ENCODE data around the gene VPS8.

VPS8 gene

GRCh38 chr3:184791171-184791570 lies 20.8 kb upstream of the VPS8 start:
- DNase-seq (ENCODE audit: low spot score in 2 of 2) (no peak), ATAC-seq (ENCODE audit: low read depth) (no peak)
- H3K36me3 Mint-ChIP-seq = no peaks in the 10 kb centered on the region
- no peaks in the 10 kb centered on the region for H3K4me1 Mint-ChIP-seq
- no peak overlapping the region for H3K27ac Mint-ChIP-seq
- H3K27me3 Mint-ChIP-seq = peaks cover 7% of the 10 kb centered on the region
- H3K9me3 Mint-ChIP-seq = no peaks in the 10 kb centered on the region
- H3K4me3 Mint-ChIP-seq = no peak overlapping the region

- no peak for ATAC-seq (ENCODE audit: low read depth)
- Mint-ChIP-seq H3K9me3 (no peaks in the 10 kb centered on the region), H3K4me3 (no peak overlapping the region), H3K36me3 (peaks cover 2% of the 10 kb centered on the region), H3K27me3 (peaks cover 22% of the 10 kb centered on the region), H3K4me1 (no peaks in the 10 kb centered on the region), H3K27ac (no peak overlapping the region)
- DNase-seq (ENCODE audit: low spot score in 2 of 2) = no peak
Measured at GRCh38 chr3:184795522-184796190, 16.3 kb upstream of the VPS8 start.

GRCh38 chr3:184796551-184796950 lies 15.4 kb upstream of the VPS8 start:
- DNase-seq (ENCODE audit: low spot score in 2 of 2) = no peak
- Mint-ChIP-seq H3K4me1 (no peaks in the 10 kb centered on the region), H3K27me3 (peaks cover 28% of the 10 kb centered on the region), H3K9me3 (no peaks in the 10 kb centered on the region), H3K27ac (no peak overlapping the region), H3K4me3 (no peak overlapping the region), H3K36me3 (peaks cover 2% of the 10 kb centered on the region)
- no peak for ATAC-seq (ENCODE audit: low read depth)

- H3K4me1 Mint-ChIP-seq = no peaks in the 10 kb centered on the region
- no peak overlapping the region for H3K27ac Mint-ChIP-seq
- H3K4me3 Mint-ChIP-seq = no peak overlapping the region
- ATAC-seq (ENCODE audit: low read depth) (no peak), DNase-seq (ENCODE audit: low spot score in 2 of 2) (no peak)
- peaks cover 28% of the 10 kb centered on the region for H3K27me3 Mint-ChIP-seq
- no peaks in the 10 kb centered on the region for H3K9me3 Mint-ChIP-seq
- peaks cover 2% of the 10 kb centered on the region for H3K36me3 Mint-ChIP-seq
Measured at GRCh38 chr3:184796954-184797353, 15.0 kb upstream of the VPS8 start.

- H3K27me3 Mint-ChIP-seq = peaks cover 26% of the 10 kb centered on the region
Measured at GRCh38 chr3:184798120-184798519, 13.8 kb upstream of the VPS8 start.

GRCh38 chr3:184800349-184800930 lies 11.5 kb upstream of the VPS8 start:
- no peak overlapping the region for H3K27ac Mint-ChIP-seq
- H3K4me3 Mint-ChIP-seq = no peak overlapping the region
- H3K9me3 Mint-ChIP-seq = no peaks in the 10 kb centered on the region

More at GRCh38 chr3:184798120-184798519, 13.8 kb upstream of the VPS8 start:
- H3K4me1 Mint-ChIP-seq = no peaks in the 10 kb centered on the region
- H3K36me3 Mint-ChIP-seq = peaks cover 2% of the 10 kb centered on the region
- no peaks in the 10 kb centered on the region for H3K9me3 Mint-ChIP-seq
- no peak for ATAC-seq (ENCODE audit: low read depth)
- no peak overlapping the region for H3K4me3 Mint-ChIP-seq
- no peak for DNase-seq (ENCODE audit: low spot score in 2 of 2)
- H3K27ac Mint-ChIP-seq = no peak overlapping the region

GRCh38 chr3:184801241-184801785 lies 10.7 kb upstream of the VPS8 start:
- H3K36me3 Mint-ChIP-seq = peaks cover 2% of the 10 kb centered on the region
- peaks cover 5% of the 10 kb centered on the region for H3K4me1 Mint-ChIP-seq
- H3K27ac Mint-ChIP-seq = no peak overlapping the region
- H3K9me3 Mint-ChIP-seq = no peaks in the 10 kb centered on the region
- peaks cover 24% of the 10 kb centered on the region for H3K27me3 Mint-ChIP-seq
- no peak for DNase-seq (ENCODE audit: low spot score in 2 of 2)
- H3K4me3 Mint-ChIP-seq = no peak overlapping the region
- no peak for ATAC-seq (ENCODE audit: low read depth)

More at GRCh38 chr3:184800349-184800930, 11.5 kb upstream of the VPS8 start:
- DNase-seq (ENCODE audit: low spot score in 2 of 2) (no peak), ATAC-seq (ENCODE audit: low read depth) (no peak)
- Mint-ChIP-seq H3K4me1 (peaks cover 4% of the 10 kb centered on the region), H3K36me3 (peaks cover 2% of the 10 kb centered on the region), H3K27me3 (peaks cover 24% of the 10 kb centered on the region)

- ATAC-seq (ENCODE audit: low read depth) (no peak), DNase-seq (ENCODE audit: low spot score in 2 of 2) (no peak)
- Mint-ChIP-seq H3K4me3 (no peak overlapping the region), H3K4me1 (peaks cover 5% of the 10 kb centered on the region), H3K9me3 (no peaks in the 10 kb centered on the region), H3K27me3 (peaks cover 20% of the 10 kb centered on the region), H3K27ac (no peak overlapping the region), H3K36me3 (peaks cover 2% of the 10 kb centered on the region)
Measured at GRCh38 chr3:184802150-184802549, 9.8 kb upstream of the VPS8 start.

GRCh38 chr3:184804801-184805200 lies 7.2 kb upstream of the VPS8 start:
- DNase-seq (ENCODE audit: low spot score in 2 of 2) (no peak), ATAC-seq (ENCODE audit: low read depth) (no peak)
- peak overlapping the region; percentile 43 for H3K27ac Mint-ChIP-seq
- H3K4me3 Mint-ChIP-seq = no peak overlapping the region
- peaks cover 5% of the 10 kb centered on the region for H3K4me1 Mint-ChIP-seq
- no peaks in the 10 kb centered on the region for H3K9me3 Mint-ChIP-seq
- H3K27me3 Mint-ChIP-seq = peaks cover 12% of the 10 kb centered on the region
- H3K36me3 Mint-ChIP-seq = no peaks in the 10 kb centered on the region

- Mint-ChIP-seq H3K27me3 (peaks cover 9% of the 10 kb centered on the region), H3K9me3 (no peaks in the 10 kb centered on the region), H3K4me3 (peak overlapping the region; percentile 34), H3K36me3 (no peaks in the 10 kb centered on the region), H3K27ac (peak overlapping the region; percentile 43), H3K4me1 (peaks cover 5% of the 10 kb centered on the region)
- ATAC-seq (ENCODE audit: low read depth) = no peak
- no peak for DNase-seq (ENCODE audit: low spot score in 2 of 2)
Measured at GRCh38 chr3:184805351-184806038, 6.5 kb upstream of the VPS8 start.

- H3K4me3 Mint-ChIP-seq = no peak overlapping the region
- H3K27me3 Mint-ChIP-seq = no peaks in the 10 kb centered on the region
- no peaks in the 10 kb centered on the region for H3K36me3 Mint-ChIP-seq
- DNase-seq (ENCODE audit: low spot score in 2 of 2) = no peak
- H3K27ac Mint-ChIP-seq = no peak overlapping the region
- H3K9me3 Mint-ChIP-seq = no peaks in the 10 kb centered on the region
- no peak for ATAC-seq (ENCODE audit: low read depth)
- peaks cover 5% of the 10 kb centered on the region for H3K4me1 Mint-ChIP-seq
Measured at GRCh38 chr3:184806567-184807271, 5.2 kb upstream of the VPS8 start.

- no peak for ATAC-seq (ENCODE audit: low read depth)
- no peaks in the 10 kb centered on the region for H3K9me3 Mint-ChIP-seq
- no peaks in the 10 kb centered on the region for H3K27me3 Mint-ChIP-seq
- no peaks in the 10 kb centered on the region for H3K36me3 Mint-ChIP-seq
- H3K4me3 Mint-ChIP-seq = no peak overlapping the region
- H3K27ac Mint-ChIP-seq = no peak overlapping the region
- no peak for DNase-seq (ENCODE audit: low spot score in 2 of 2)
- H3K4me1 Mint-ChIP-seq = peaks cover 8% of the 10 kb centered on the region
Measured at GRCh38 chr3:184807549-184807948, 4.4 kb upstream of the VPS8 start.

GRCh38 chr3:184808021-184808420 lies 3.9 kb upstream of the VPS8 start:
- DNase-seq (ENCODE audit: low spot score in 2 of 2) (no peak), ATAC-seq (ENCODE audit: low read depth) (no peak)
- no peaks in the 10 kb centered on the region for H3K27me3 Mint-ChIP-seq
- no peak overlapping the region for H3K4me3 Mint-ChIP-seq
- H3K27ac Mint-ChIP-seq = no peak overlapping the region
- H3K36me3 Mint-ChIP-seq = no peaks in the 10 kb centered on the region
- peaks cover 11% of the 10 kb centered on the region for H3K4me1 Mint-ChIP-seq
- H3K9me3 Mint-ChIP-seq = no peaks in the 10 kb centered on the region

- DNase-seq (ENCODE audit: low spot score in 2 of 2) (no peak), ATAC-seq (ENCODE audit: low read depth) (no peak)
Measured at GRCh38 chr3:184810146-184810545, 1.8 kb upstream of the VPS8 start.

More at GRCh38 chr3:184810146-184810545, 1.8 kb upstream of the VPS8 start:
- no peaks in the 10 kb centered on the region for H3K36me3 Mint-ChIP-seq
- no peak overlapping the region for H3K27ac Mint-ChIP-seq
- H3K9me3 Mint-ChIP-seq = no peaks in the 10 kb centered on the region
- no peaks in the 10 kb centered on the region for H3K27me3 Mint-ChIP-seq
- H3K4me3 Mint-ChIP-seq = no peak overlapping the region
- H3K4me1 Mint-ChIP-seq = peaks cover 23% of the 10 kb centered on the region
